BLaER1 (cell line): Measurements from ENCODE around the gene MBD3L3.
"Not testable (repeated sequence)": the region's sequence is repeated elsewhere in the genome, so short reads cannot be mapped to it uniquely, and the experiment has no call there.

Experiments
- H3K27ac ChIP-seq: shearing (Covaris generic); formaldehyde crosslinking; 2 replicates; pipeline ENCODE4 v1.8.1; 2022
- H3K27me3 ChIP-seq: shearing (Covaris generic); formaldehyde crosslinking; 2 replicates; pipeline ENCODE4 v1.8.1; 2022
- H3K36me3 ChIP-seq: shearing (Covaris generic); formaldehyde crosslinking; 2 replicates; pipeline ENCODE4 v1.8.1; 2022
- H3K4me1 ChIP-seq: shearing (Covaris generic); formaldehyde crosslinking; 2 replicates; pipeline ENCODE4 v1.8.1; 2022
- H3K4me2 ChIP-seq: shearing (Covaris generic); formaldehyde crosslinking; 2 replicates; pipeline ENCODE4 v1.8.1; 2022
- H3K4me3 ChIP-seq: shearing (Covaris generic); formaldehyde crosslinking; 2 replicates; pipeline ENCODE4 v1.8.1; 2022
- H3K9ac ChIP-seq: shearing (Covaris generic); formaldehyde crosslinking; 2 replicates; pipeline ENCODE4 v1.8.1; 2022
- H3K9me3 ChIP-seq: shearing (Covaris generic); formaldehyde crosslinking; 2 replicates; pipeline ENCODE4 v1.8.1; 2022
- H4K20me1 ChIP-seq: shearing (Covaris generic); formaldehyde crosslinking; 2 replicates; pipeline ENCODE4 v1.8.1; 2022
- Cebpa-rat ChIP-seq: shearing (Covaris generic); IDR thresholded peaks from 2 replicates; pipeline ENCODE4 v1.8.1; 2022

The MBD3L3 gene

DNA sequence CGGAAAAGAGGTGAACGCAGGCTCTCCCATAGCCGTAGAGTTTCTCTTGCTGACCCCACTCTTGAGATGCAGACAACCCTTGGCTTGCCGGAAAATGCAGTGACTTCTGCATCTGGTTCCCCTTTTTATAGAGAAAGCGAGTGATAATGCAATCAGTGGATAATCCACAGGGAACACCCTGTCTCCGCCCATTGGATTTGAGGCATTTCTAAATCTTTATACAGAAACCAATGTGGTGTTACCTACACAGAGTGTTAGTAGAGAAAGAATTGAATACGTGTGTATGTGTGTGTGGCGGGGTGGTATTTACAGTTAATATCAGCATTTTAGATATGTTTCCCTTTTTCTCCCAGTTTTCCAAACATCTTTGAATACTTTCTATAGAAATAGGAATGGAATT lies at the start of gene MBD3L3:
MBD3L3 (minus strand) TSS at position 101 of the 400 bp plus-strand sequence; CDS start at position 30, 71 bp downstream.
- H4K20me1 ChIP-seq, H3K9me3 ChIP-seq, H3K4me2 ChIP-seq, H3K36me3 ChIP-seq, H3K27ac ChIP-seq, H3K4me3 ChIP-seq, H3K4me1 ChIP-seq, H3K9ac ChIP-seq, H3K27me3 ChIP-seq: not testable (repeated sequence)

DNA sequence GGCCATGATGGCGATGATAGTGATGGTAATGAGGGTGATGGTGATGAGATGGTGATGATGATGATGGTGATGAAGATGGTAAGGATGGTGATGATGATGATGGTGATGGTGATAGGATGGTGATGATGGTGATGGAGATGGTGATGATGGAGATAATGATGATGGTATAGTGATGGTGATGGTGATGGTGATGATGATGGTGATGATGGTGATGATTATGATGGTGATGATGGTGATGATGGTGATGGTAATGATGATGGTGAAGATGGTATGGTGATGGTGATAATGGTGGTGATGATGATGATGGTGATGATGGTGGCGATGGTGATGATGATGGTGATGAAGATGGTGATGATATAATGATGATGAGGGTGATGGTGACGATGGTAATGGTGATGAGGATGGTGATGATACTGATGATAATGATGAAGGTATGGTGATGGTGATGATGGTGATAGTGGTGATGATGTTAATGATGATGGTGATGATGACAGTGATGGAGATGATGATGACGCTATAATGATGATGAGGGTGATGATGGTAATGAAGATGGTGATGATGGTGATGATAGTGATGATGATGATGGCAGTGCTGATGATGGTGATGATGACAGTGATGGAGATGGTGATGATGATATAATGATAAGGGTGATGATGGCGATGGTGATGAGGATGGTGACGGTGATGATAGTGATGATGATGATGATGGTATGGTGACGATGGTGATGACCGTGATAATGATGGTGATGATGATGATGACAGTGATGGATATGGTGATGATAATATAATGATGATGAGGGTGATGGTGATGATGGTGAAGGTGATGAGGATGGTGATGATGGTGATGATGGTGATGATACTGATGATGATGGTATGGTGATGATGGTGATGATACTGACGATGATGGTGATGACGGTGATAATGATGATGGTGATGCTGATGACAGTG lies 48.5 kb upstream of the MBD3L3 start:
- Histone ChIP-seq H3K36me3 (no peaks in the 10 kb centered on the region), H3K4me3 (no peak overlapping the region), H3K9ac (no peak overlapping the region), H3K4me2 (no peak overlapping the region), H3K4me1 (peaks cover 8% of the 10 kb centered on the region), H3K27ac (no peak overlapping the region), H3K9me3 (0 out of 2 replicates have a peak, but pooled peaks cover 3% of the 10 kb centered on the region), H4K20me1 (peaks cover 2% of the 10 kb centered on the region; the same call in 1 of the 2 replicates), H3K27me3 (no peaks in the 10 kb centered on the region)
- no peak for TF ChIP-seq Cebpa-rat

DNA sequence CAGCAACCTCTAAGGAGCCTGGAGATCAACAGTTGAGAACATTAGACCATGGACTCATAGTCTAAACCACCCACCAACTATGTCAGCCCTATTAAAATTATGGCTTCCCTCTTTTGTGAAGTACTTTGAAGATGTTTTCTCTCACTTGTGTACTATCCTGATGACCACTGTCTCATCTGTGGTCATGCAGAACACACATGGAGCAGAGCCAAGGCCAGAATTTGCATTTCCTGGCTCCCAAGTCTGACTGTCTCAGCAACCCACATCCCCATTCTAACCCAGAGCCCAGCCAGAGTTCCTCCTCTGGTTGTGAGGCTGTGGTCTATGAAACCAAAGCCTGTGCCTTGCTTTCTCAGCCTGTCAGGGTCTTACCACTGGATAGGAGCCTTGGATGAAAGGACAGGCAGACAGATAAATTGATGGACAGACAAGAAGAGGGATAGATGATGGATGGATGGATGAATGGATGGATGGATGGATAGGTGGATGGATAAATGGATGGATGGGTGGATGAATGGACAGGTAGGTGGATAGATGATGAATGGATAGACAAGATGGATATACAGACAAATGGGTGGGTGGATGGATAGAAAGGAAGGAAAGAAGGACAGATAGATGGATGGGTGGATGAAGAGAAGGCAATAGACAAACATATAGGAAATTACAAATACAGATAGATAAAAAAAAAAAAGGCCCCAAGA lies 46.4 kb upstream of the MBD3L3 start:
- Histone ChIP-seq H3K27ac (no peak overlapping the region), H3K4me3 (no peak overlapping the region)
- TF ChIP-seq Cebpa-rat, result no peak

DNA sequence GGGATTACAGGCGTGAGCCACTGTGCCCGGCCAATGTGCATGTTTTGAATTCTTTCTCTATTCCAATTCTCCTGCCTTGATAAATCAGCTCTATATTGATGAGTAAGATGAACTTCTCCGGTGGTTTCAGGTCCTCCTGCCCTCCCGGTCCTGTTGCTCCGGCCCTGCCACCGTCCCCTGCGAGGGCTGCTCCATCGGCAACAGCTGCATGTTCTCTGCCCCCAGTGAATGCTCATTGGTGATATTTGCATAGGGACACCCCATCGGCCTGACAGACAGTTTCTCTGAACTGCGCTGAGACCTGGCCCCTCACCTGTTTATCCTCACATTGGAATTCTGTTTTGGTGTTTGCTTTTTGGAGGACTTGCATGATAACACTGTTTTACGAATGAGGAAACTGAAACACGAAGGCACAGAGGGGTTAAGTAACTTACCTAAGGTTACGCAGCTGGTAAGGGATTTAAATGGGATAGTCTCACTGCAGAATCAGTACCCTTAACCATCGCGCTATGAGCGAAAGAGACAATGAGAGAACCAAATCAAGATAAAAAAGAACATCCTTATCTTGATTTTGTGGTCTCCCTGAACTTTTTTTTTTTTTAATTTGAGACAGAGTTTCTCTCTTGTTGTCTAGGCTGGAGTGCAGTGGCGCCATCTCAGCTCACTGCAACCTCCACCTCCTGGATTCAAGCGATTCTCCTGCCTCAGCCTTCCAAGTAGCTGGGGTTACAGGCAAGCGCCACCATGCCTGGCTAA lies 43.2 kb upstream of the MBD3L3 start:
- no peaks in the 10 kb centered on the region for H3K27me3 ChIP-seq
- no peaks in the 10 kb centered on the region for H4K20me1 ChIP-seq
- TF ChIP-seq Cebpa-rat, result no peak
- peaks cover 16% of the 10 kb centered on the region for H3K9me3 ChIP-seq
- H3K4me3 ChIP-seq, result no peak overlapping the region
- H3K9ac ChIP-seq, result 0 out of 2 replicates have a peak overlapping the region, but pooled peaks have one; percentile 22
- peak overlapping the region; percentile 43 for H3K4me2 ChIP-seq
- H3K4me1 ChIP-seq, result peaks cover 33% of the 10 kb centered on the region
- no peak overlapping the region for H3K27ac ChIP-seq
- no peaks in the 10 kb centered on the region for H3K36me3 ChIP-seq

More for the DNA sequence above, 46.4 kb upstream of the MBD3L3 start:
- Histone ChIP-seq H4K20me1 (no peaks in the 10 kb centered on the region), H3K4me1 (peaks cover 25% of the 10 kb centered on the region), H3K9me3 (0 out of 2 replicates have a peak, but pooled peaks cover 3% of the 10 kb centered on the region), H3K4me2 (no peak overlapping the region), H3K27me3 (no peaks in the 10 kb centered on the region), H3K9ac (no peak overlapping the region), H3K36me3 (no peaks in the 10 kb centered on the region)

DNA sequence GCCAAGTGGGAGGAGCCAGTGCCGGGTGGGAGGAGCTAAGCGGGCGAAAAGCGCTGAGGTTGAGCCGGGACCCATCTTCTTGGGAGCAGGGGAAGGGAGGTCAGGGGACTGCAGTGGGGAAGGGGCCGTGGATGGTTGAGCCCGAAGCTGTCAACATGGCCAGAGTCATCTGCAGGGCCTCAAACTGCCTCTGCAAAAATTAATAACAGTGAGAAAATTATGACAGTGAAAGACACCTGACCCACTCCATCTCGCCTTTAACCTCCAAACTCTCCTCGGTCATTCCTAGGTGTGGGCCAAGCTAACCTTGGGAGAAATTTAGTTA lies 41.1 kb upstream of the MBD3L3 start:
- Histone ChIP-seq H3K4me2 (peak overlapping the region; percentile 80), H3K36me3 (peaks cover 7% of the 10 kb centered on the region; the same call in 1 of the 2 replicates), H3K4me1 (peaks cover 29% of the 10 kb centered on the region), H3K27ac (peak overlapping the region; percentile 94), H3K9me3 (peaks cover 37% of the 10 kb centered on the region), H3K9ac (peak overlapping the region; percentile 92), H4K20me1 (no peaks in the 10 kb centered on the region), H3K27me3 (no peaks in the 10 kb centered on the region), H3K4me3 (peak overlapping the region; percentile 73)
- no peak for TF ChIP-seq Cebpa-rat

DNA sequence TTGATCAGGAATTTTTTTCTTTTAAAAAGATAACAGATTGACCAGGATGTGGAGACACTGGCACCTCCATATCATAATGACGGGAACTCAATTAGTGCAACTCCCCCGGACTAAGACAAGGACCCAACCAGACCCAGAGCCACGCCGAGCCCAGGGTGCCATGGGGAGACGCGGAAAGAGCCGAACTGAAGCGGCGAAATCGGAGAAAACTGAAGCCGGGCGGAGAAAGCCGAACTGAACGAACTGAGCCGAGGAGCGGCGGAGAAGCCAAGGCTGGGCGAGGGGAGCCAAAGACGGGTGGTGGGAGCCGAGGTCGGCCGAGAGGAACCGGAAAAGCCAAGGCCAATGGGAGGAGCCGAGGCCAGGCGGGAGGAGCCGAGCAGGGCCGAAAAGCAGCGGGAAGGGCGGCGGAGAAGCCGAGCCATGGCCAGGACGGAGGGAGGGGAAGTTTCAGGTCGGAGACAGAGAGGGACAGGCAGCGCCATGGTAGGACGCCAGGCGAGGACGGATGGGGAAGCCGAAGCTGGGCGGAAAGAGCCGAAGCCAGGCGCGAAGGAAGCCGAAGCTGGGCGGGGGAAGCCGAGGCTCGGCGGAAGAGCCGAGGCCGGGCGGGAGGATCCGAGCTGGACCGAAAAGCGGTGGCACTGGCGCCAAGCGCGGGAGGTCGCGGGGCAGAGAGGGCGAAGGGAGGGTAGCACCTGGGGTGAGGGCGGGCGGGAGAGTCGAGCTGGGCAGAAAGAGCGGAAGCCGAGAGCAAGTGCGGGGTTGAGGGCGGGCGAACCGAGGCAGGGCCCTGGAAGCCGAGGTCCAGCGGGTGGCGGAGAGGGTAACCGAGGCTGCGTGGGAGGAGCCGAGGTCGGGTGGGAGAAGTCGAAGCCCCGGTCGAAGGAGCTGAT lies 40.5 kb upstream of the MBD3L3 start:
- TF ChIP-seq Cebpa-rat, result no peak
- H4K20me1 ChIP-seq, result no peaks in the 10 kb centered on the region
- H3K36me3 ChIP-seq, result peaks cover 10% of the 10 kb centered on the region; the same call in 1 of the 2 replicates
- H3K9ac ChIP-seq, result peak overlapping the region; percentile 92
- H3K4me3 ChIP-seq, result peak overlapping the region; percentile 73
- H3K27ac ChIP-seq, result peak overlapping the region; percentile 94
- H3K9me3 ChIP-seq, result peaks cover 43% of the 10 kb centered on the region
- H3K4me1 ChIP-seq, result peaks cover 28% of the 10 kb centered on the region
- no peaks in the 10 kb centered on the region for H3K27me3 ChIP-seq
- peak overlapping the region; percentile 80 for H3K4me2 ChIP-seq

DNA sequence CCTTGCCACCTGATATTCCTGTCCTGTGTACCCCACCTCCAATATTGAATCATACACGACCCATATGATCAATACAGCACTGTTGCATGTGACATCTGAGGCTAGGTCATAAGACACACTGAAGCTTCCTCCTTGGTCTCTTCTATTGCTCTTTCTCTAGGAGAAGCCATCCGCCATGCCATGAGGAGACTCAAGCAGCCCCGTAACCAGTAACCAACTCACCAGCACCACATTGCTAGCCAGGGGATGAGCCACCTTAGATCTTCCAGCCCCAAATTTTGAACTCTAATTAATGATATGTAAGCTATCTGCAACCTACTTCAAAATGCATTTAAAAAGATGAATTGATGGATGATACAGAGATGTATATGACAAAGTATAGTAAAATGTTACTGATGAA lies 39.6 kb upstream of the MBD3L3 start:
- Histone ChIP-seq H3K9ac (no peak overlapping the region), H3K27ac (no peak overlapping the region)
- TF ChIP-seq Cebpa-rat, result no peak

DNA sequence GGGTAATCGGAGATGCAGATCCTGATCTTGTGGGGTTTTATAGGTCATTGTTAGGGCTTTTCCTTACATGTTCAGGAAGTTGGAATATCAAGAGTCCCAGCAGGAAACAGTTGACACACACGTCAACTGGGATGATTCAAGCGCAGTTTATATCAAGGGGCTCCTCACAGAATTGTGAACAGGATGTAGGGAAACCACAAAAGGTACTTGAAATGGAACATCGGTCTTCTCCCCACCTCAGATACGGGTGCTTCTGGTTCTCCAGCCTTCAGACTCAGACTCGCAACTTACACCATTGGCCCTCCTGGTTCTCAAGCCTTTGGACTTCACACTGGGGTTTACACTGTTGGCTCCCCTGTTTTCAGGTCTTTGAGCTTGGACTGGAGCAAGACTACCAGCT lies 30.5 kb upstream of the MBD3L3 start:
- Histone ChIP-seq H3K4me1 (peaks cover 4% of the 10 kb centered on the region; the same call in 1 of the 2 replicates), H3K9me3 (peaks cover 100% of the 10 kb centered on the region), H3K9ac (no peak overlapping the region), H4K20me1 (no peaks in the 10 kb centered on the region), H3K4me2 (no peak overlapping the region), H3K27ac (no peak overlapping the region), H3K36me3 (peaks cover 89% of the 10 kb centered on the region), H3K4me3 (no peak overlapping the region), H3K27me3 (no peaks in the 10 kb centered on the region)
- TF ChIP-seq Cebpa-rat, result no peak

More for the DNA sequence above, 39.6 kb upstream of the MBD3L3 start:
- no peaks in the 10 kb centered on the region for H3K27me3 ChIP-seq
- H3K4me2 ChIP-seq, result peak overlapping the region; percentile 80
- peak overlapping the region; percentile 73 for H3K4me3 ChIP-seq
- H4K20me1 ChIP-seq, result no peaks in the 10 kb centered on the region
- H3K9me3 ChIP-seq, result peaks cover 52% of the 10 kb centered on the region
- H3K4me1 ChIP-seq, result peaks cover 28% of the 10 kb centered on the region
- peaks cover 10% of the 10 kb centered on the region; the same call in 1 of the 2 replicates for H3K36me3 ChIP-seq
